A549 (cell line): ENCODE measurements around the gene CDX1. TPM values are rescaled to one million over a fixed set of nuclear protein-coding genes. Genes with fewer than 3 reads are reported as not detected.
A peak's percentile ranks its signal among the peaks of the same experiment; 100 is the strongest.

Experiments used
- ATAC-seq, 2 experiments: fragments of 200-7000 bp in 1 of 2; fragments of >200 bp in 1 of 2; cut with Nextera tagmentation in 1 of 2; cut with Tn5 transposase in 1 of 2; 3 replicates each; pipeline versions ENCODE4 v1.8.0 to v1.9.1; 2018 to 2020; ENCODE audit warnings: mild to moderate bottlenecking in 1 of 2, moderate library complexity in 1 of 2
- CTCF ChIA-PET: fragments of 300-600 bp; sonication (Branson Sonifier 250); formaldehyde crosslinking; extraction: SDS; loops from one replicate; lab custom pipeline; 2021; ENCODE audit warnings: antibody characterized with exemption, inconsistent platforms; lab: Yijun Ruan, JAX
- POLR2A ChIA-PET: fragments of 350-600 bp; formaldehyde crosslinking; extraction: SDS; loops from one replicate; lab custom pipeline; 2021; ENCODE audit warnings: antibody characterized with exemption, inconsistent platforms; lab: Yijun Ruan, JAX
- DNase-seq, 2 experiments: peaks; one replicate each; pipeline versions ENCODE4 v3.0.0 to v3.0.0-alpha.2; 2011 to 2016; ENCODE audit warnings: low read depth in 1 of 2, low spot score in 1 of 2
- FAIRE-seq: peaks from 2 replicates; lab custom pipeline; 2011; peaks lifted over from hg19 to GRCh38; lab: Jason Lieb, UNC
- H3K27ac ChIP-seq, 2 experiments: fragments of >200 bp; sonication (Bioruptor Twin); formaldehyde crosslinking; 3 replicates each; pipeline ENCODE4 v1.5.1; 2016 to 2017
- H3K4me1 ChIP-seq: fragments of >200 bp; sonication (Bioruptor Twin); formaldehyde crosslinking; 3 replicates; pipeline ENCODE4 v1.6.1; 2016
- H3K4me2 ChIP-seq: fragments of >200 bp; sonication (Bioruptor Twin); formaldehyde crosslinking; 3 replicates; pipeline ENCODE4 v1.6.1; 2016
- H3K4me3 ChIP-seq: fragments of >200 bp; sonication (Bioruptor Twin); formaldehyde crosslinking; 3 replicates; pipeline ENCODE4 v1.5.1; 2016
- H3K9me3 ChIP-seq: fragments of >200 bp; sonication (Bioruptor Twin); formaldehyde crosslinking; 3 replicates; pipeline ENCODE4 v1.6.1; 2016
- ATOH8 ChIP-seq: fragments of 250-450 bp; sonication (Bioruptor Pico); IDR thresholded peaks from 2 replicates; pipeline ENCODE4 v1.5.0; 2020; ENCODE audit warnings: low read depth, mild to moderate bottlenecking, moderate library complexity
- CHD4 ChIP-seq: fragments of 200-600 bp; sonication (generic); IDR thresholded peaks from 2 replicates; pipeline ENCODE4 v1.6.1; 2016; ENCODE audit warnings: antibody characterized with exemption, mild to moderate bottlenecking, borderline replicate concordance
- FOSB ChIP-seq: fragments of 250-450 bp; sonication (Bioruptor Pico); IDR thresholded peaks from 2 replicates; pipeline ENCODE4 v1.5.0; 2020; ENCODE audit warnings: mild to moderate bottlenecking, moderate library complexity
- FOSL2 ChIP-seq, 2 experiments: fragments of 450-650 bp in 1 of 2; fragments of >200 bp in 1 of 2; sonication (Bioruptor Twin) in 1 of 2; formaldehyde crosslinking; IDR thresholded peaks; 2 replicates each; pipeline versions ENCODE4 v1.5.0 to v1.6.1; 2016 to 2020; ENCODE audit warnings: mild to moderate bottlenecking in 1 of 2, moderate library complexity in 1 of 2
- HDAC2 ChIP-seq: fragments of 200-600 bp; sonication (generic); IDR thresholded peaks from 2 replicates; pipeline ENCODE4 v1.6.1; 2016
- JUNB ChIP-seq: fragments of >200 bp; sonication (Bioruptor Twin); formaldehyde crosslinking; IDR thresholded peaks from 2 replicates; pipeline ENCODE4 v1.6.1; 2016
- PBX3 ChIP-seq: IDR thresholded peaks from 2 replicates; pipeline ENCODE4 v1.6.1; 2012
- RNF2 ChIP-seq: fragments of 200-600 bp; sonication (generic); IDR thresholded peaks from 2 replicates; pipeline ENCODE4 v1.6.1; 2016; ENCODE audit warnings: low read depth, mild to moderate bottlenecking, antibody characterized with exemption, moderate library complexity, borderline replicate concordance
- SMC3 ChIP-seq: fragments of >200 bp; sonication (Bioruptor Twin); formaldehyde crosslinking; IDR thresholded peaks from 3 replicates; pipeline ENCODE4 v1.6.1; 2018; ENCODE audit warnings: inconsistent platforms
- ZFP36 ChIP-seq: fragments of 450-650 bp; IDR thresholded peaks from 2 replicates; pipeline ENCODE4 v1.6.1; 2014; ENCODE audit warnings: borderline replicate concordance; ENCODE audit not compliant: partially characterized antibody
- ZSCAN20 ChIP-seq: fragments of 250-450 bp; sonication (Bioruptor Pico); IDR thresholded peaks from 2 replicates; pipeline ENCODE4 v1.8.0; 2022; ENCODE audit warnings: mild to moderate bottlenecking, moderate library complexity
- WGBS: methylation state at CpG from one replicate; pipeline ENCODE4 v1.1.6; 2017; ENCODE audit errors: missing lambda C conversion rate; 5-methylcytosine and 5-hydroxymethylcytosine counted together
- polyA plus RNA-seq, 4 experiments: library from polyadenylated mRNA; depleted of rRNA in 3 of 4; stranded (reverse); fragments of >200 nt; fragmentation: RNase III in 1 of 4; extraction: RNeasy Plus Mini Kit Qiagen cat#74134 plus additional on column Dnase treatment in 1 of 4; gene quantifications; 2 replicates in 3 of 4; 3 replicates in 1 of 4; pipeline ENCODE4 v1.2.3, GENCODE V29; 2011 to 2017
- TF ChIP-seq, protein P1 (sequence below): fragments of 450-650 bp; IDR thresholded peaks from 2 replicates; pipeline ENCODE4 v1.6.1; 2014; ENCODE audit warnings: antibody characterized with exemption
- TF ChIP-seq, protein P2 (sequence below): fragments of 200-600 bp; sonication (generic); IDR thresholded peaks from 2 replicates; pipeline ENCODE4 v1.6.1; 2016; ENCODE audit warnings: antibody characterized with exemption, mild to moderate bottlenecking, moderate library complexity

CDX1 gene
- polyA plus RNA-seq, 2 of the 4 experiments (the other 2 are of a cell fraction) = not detected

DNA sequence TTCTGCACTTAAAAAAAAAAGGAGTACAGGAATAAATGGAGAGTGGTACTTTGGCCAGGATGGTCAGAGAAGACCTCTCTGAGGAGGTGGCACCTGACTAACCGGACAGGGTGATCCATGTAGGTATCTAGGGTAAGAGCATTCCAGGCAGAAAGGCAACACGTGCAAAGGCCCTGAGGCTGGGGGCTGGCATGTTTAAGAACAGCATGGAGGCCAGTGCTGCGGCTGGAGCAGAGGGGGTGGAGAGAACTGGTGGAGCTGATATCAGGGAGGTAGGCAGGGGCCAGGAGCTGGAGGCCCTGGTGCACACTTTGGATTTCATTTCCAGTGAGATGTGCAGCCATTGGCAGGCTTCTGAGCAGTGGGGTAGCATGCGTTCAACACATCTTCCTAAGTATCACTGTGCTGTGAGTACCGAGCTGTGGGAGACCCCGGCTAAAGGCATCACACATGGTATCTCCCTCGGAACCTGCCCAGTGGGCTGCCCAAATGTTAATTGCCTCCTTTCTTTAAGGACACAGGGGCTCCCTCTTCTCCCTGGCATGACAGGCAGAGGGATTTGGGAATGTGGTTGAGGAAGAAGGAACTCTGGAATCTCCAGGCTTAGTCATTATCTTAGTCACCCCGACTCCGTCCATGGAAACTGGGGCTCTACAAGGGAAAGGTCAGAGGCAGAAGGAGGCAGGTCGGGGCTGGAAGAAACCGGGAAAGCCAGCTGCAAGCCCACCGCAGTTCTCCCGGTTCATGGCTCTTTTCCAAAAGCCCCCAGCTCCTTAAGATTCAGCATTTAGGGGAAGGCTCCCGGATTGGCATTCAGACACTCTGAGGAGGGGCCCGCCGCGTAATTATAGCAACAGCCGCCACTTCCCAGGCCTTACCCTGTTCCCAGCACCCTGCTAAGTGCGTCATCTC, 41.9 kb downstream of the CDX1 start:
- Histone ChIP-seq H3K9me3 (no peaks in the 10 kb centered on the region), H3K27ac (peak overlapping the region in 1 of 2 experiments; percentile 66; a peak in 3 of 6 replicates), H3K4me2 (peak overlapping the region; percentile 19; the same call in 1 of the 3 replicates), H3K4me3 (no peak overlapping the region), H3K4me1 (peaks cover 7% of the 10 kb centered on the region; the same call in 1 of the 3 replicates)
- WGBS = 58% methylated on average over 18 of the region's 19 CpGs
- peak; percentile 45 to 63; a peak in 4 of 6 replicates for ATAC-seq
- no peak for FAIRE-seq
- CTCF ChIA-PET = interaction anchor here (1.2 to 6.7 kb wide), 5 partner anchors 9 to 374 kb away, joined by 3 to 57 read pairs (median 4); partner anchors contain the start of gene ARSI
- POLR2A ChIA-PET = no interaction called here
- DNase-seq = peak; percentile 14 to 59
- no peak for TF ChIP-seq SMC3
- no peak for TF ChIP-seq ATOH8 (CRISPR knock-in tag)
- no peak for TF ChIP-seq JUNB
- no peak for TF ChIP-seq FOSL2 (IDR thresholded peaks at IDR 0.05)
- no peak; the same call in 1 of the 2 replicates for TF ChIP-seq FOSL2 (CRISPR knock-in tag; IDR thresholded peaks at IDR 0.05)
- no peak for TF ChIP-seq ZFP36
- no peak for TF ChIP-seq HDAC2
- TF ChIP-seq, protein P1, sequence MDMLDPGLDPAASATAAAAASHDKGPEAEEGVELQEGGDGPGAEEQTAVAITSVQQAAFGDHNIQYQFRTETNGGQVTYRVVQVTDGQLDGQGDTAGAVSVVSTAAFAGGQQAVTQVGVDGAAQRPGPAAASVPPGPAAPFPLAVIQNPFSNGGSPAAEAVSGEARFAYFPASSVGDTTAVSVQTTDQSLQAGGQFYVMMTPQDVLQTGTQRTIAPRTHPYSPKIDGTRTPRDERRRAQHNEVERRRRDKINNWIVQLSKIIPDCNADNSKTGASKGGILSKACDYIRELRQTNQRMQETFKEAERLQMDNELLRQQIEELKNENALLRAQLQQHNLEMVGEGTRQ = no peak
- TF ChIP-seq FOSB (CRISPR knock-in tag) = no peak
- no peak for TF ChIP-seq RNF2
- TF ChIP-seq, protein P2, sequence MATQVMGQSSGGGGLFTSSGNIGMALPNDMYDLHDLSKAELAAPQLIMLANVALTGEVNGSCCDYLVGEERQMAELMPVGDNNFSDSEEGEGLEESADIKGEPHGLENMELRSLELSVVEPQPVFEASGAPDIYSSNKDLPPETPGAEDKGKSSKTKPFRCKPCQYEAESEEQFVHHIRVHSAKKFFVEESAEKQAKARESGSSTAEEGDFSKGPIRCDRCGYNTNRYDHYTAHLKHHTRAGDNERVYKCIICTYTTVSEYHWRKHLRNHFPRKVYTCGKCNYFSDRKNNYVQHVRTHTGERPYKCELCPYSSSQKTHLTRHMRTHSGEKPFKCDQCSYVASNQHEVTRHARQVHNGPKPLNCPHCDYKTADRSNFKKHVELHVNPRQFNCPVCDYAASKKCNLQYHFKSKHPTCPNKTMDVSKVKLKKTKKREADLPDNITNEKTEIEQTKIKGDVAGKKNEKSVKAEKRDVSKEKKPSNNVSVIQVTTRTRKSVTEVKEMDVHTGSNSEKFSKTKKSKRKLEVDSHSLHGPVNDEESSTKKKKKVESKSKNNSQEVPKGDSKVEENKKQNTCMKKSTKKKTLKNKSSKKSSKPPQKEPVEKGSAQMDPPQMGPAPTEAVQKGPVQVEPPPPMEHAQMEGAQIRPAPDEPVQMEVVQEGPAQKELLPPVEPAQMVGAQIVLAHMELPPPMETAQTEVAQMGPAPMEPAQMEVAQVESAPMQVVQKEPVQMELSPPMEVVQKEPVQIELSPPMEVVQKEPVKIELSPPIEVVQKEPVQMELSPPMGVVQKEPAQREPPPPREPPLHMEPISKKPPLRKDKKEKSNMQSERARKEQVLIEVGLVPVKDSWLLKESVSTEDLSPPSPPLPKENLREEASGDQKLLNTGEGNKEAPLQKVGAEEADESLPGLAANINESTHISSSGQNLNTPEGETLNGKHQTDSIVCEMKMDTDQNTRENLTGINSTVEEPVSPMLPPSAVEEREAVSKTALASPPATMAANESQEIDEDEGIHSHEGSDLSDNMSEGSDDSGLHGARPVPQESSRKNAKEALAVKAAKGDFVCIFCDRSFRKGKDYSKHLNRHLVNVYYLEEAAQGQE = no peak

- DNase-seq (peak in 1 of 2 experiments; percentile 11), FAIRE-seq (no peak), ATAC-seq (peak in 1 of 2 experiments; percentile 35; a peak in 2 of 6 replicates)
- POLR2A ChIA-PET = no interaction called here
- H3K9me3 ChIP-seq = no peaks in the 10 kb centered on the region
- CTCF ChIA-PET = interaction anchor here (1.2 to 6.7 kb wide), 5 partner anchors 8 to 375 kb away, joined by 3 to 57 read pairs (median 4); partner anchors contain the start of gene ARSI
- H3K4me1 ChIP-seq = peaks cover 7% of the 10 kb centered on the region; the same call in 1 of the 3 replicates
- H3K4me2 ChIP-seq = peak overlapping the region; percentile 19; the same call in 1 of the 3 replicates
- H3K27ac ChIP-seq = peak overlapping the region in 1 of 2 experiments; percentile 66; a peak in 3 of 6 replicates
- 83% methylated on average over 21 of the region's 21 CpGs for WGBS
- TF ChIP-seq CHD4 (no peak), ZSCAN20 (CRISPR knock-in tag) (no peak), PBX3 (no peak), FOSL2 (IDR thresholded peaks at IDR 0.05) (no peak), FOSL2 (CRISPR knock-in tag; IDR thresholded peaks at IDR 0.05) (no peak), RNF2 (no peak)
- no peak overlapping the region for H3K4me3 ChIP-seq
These were observed 42.6 kb downstream of the CDX1 start for GRCh38 chr5:150209099-150209635.
